ENCODE data around the gene ANO8. TPM values are rescaled to one million over a fixed set of nuclear protein-coding genes. Genes with fewer than 3 reads are reported as not detected.

The ANO8 gene
- total and polyA plus RNA-seq, 10 donors: 1.1 to 12.0 (median 7.2) TPM

GRCh38 chr19:17332360-17332676 is 2.3 kb downstream of the ANO8 start:
- WGBS, 5 donors: 86 to 94% (median 92%) methylated on average over 8 of the region's 8 CpGs
- Histone ChIP-seq H3K27me3 (replicated peaks in 1 of 7) (peaks cover 0 to 40% (median 21%) of the 10 kb centered on the region in 7 donors), H3K36me3 (peaks cover 0 to 8% (median 0%) of the 10 kb centered on the region in 6 donors), H3K9me3 (no peaks in the 10 kb centered on the region), H3K27ac (no peak overlapping the region), H3K4me1 (peaks cover 23 to 74% (median 55%) of the 10 kb centered on the region in 6 donors), H3K4me3 (no peak overlapping the region)
- no peak for TF ChIP-seq POLR2A (IDR thresholded peaks at IDR 0.05)
- TF ChIP-seq, protein P1, sequence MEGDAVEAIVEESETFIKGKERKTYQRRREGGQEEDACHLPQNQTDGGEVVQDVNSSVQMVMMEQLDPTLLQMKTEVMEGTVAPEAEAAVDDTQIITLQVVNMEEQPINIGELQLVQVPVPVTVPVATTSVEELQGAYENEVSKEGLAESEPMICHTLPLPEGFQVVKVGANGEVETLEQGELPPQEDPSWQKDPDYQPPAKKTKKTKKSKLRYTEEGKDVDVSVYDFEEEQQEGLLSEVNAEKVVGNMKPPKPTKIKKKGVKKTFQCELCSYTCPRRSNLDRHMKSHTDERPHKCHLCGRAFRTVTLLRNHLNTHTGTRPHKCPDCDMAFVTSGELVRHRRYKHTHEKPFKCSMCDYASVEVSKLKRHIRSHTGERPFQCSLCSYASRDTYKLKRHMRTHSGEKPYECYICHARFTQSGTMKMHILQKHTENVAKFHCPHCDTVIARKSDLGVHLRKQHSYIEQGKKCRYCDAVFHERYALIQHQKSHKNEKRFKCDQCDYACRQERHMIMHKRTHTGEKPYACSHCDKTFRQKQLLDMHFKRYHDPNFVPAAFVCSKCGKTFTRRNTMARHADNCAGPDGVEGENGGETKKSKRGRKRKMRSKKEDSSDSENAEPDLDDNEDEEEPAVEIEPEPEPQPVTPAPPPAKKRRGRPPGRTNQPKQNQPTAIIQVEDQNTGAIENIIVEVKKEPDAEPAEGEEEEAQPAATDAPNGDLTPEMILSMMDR (IDR thresholded peaks at IDR 0.05 in 8 of 11, conservative IDR thresholded peaks at IDR 0.05 in 3 of 11): no peak
- TF ChIP-seq POLR2AphosphoS5 (IDR thresholded peaks at IDR 0.05): no peak
- DNase-seq: no peak
- intact Hi-C loops (cut with DNase I; ENCODE audit: low total_unique reads): no loop called here

GRCh38 chr19:17331045-17331558 is 3.6 kb downstream of the ANO8 start:
- Histone ChIP-seq H3K36me3 (peaks cover 0 to 8% (median 0%) of the 10 kb centered on the region in 6 donors), H3K27me3 (replicated peaks in 1 of 7) (peaks cover 0 to 40% (median 21%) of the 10 kb centered on the region in 7 donors), H3K9me3 (no peaks in the 10 kb centered on the region), H3K27ac (no peak overlapping the region), H3K4me3 (no peak overlapping the region), H3K4me1 (peaks cover 23 to 63% (median 50%) of the 10 kb centered on the region in 6 donors)
- DNase-seq: no peak
- TF ChIP-seq, protein P1 (IDR thresholded peaks at IDR 0.05 in 8 of 11, conservative IDR thresholded peaks at IDR 0.05 in 3 of 11): no peak
- no peak for TF ChIP-seq POLR2A (IDR thresholded peaks at IDR 0.05)
- WGBS, 5 donors: 84 to 93% (median 91%) methylated on average over 13 of the region's 13 CpGs
- intact Hi-C loops (cut with DNase I; ENCODE audit: low total_unique reads): no loop called here

DNA sequence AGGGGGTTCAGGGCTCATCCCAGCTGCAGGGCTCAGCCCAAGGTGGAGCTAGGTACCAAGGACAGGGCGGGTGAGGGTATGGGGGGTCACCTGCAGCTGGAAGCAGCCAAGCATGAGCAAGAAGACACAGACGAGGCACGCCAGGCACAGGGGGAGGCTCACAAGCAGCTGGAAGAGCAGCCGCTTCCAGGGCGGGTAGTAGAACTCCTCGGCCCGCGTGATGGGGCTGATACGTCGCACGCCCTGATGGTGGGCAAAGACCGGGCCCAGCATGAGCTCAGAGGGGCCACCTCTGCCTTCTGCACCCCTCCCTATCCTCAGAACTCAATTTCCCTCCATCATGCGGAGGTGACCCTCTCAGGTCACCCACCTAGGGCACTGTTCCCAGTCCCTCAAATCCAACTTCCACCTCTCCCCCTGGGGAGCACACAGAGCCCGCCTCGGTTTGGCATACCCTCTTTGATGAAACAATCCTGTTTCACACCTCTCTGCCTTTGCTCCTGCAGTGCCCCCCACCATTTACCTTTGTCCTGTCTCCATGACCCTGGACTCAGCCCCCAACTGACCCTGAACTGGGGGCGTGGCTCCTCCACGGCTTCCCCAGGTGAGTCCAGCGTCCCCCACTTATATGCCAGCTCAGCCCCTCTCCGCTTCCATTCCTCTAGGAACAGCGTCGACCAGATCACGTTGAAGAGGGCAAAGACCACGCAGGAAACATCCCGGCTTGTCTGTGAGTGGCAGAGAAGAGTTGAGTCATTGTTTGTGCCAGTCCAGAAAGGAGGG is 4.2 kb downstream of the ANO8 start:
- 87 to 90% (median 88%) methylated on average over 16 to 24 of the region's 24 CpGs for WGBS, 5 donors
- intact Hi-C loops (cut with DNase I; ENCODE audit: low total_unique reads): no loop called here
- no peak for DNase-seq

More for the DNA sequence above, 4.2 kb downstream of the ANO8 start:
- no peak for TF ChIP-seq POLR2AphosphoS5 (IDR thresholded peaks at IDR 0.05)
- no peak for TF ChIP-seq POLR2A (IDR thresholded peaks at IDR 0.05)
- TF ChIP-seq, protein P1 (IDR thresholded peaks at IDR 0.05 in 8 of 11, conservative IDR thresholded peaks at IDR 0.05 in 3 of 11): no peak
- Histone ChIP-seq H3K27me3 (replicated peaks in 1 of 7) (peaks cover 0 to 40% (median 21%) of the 10 kb centered on the region in 7 donors), H3K4me3 (no peak overlapping the region), H3K27ac (no peak overlapping the region), H3K4me1 (peaks cover 20 to 57% (median 44%) of the 10 kb centered on the region in 6 donors), H3K9me3 (no peaks in the 10 kb centered on the region), H3K36me3 (peaks cover 0 to 8% (median 0%) of the 10 kb centered on the region in 6 donors)
